Tibial nerve (tissue), 4 donors: ENCODE measurements around the gene IRAK1. TPM values are rescaled to one million over a fixed set of nuclear protein-coding genes. Genes with fewer than 3 reads are reported as not detected.

ENCODE experiments used
- DNase-seq, 2 donors: peaks; one replicate each; pipeline ENCODE4 v3.0.0-alpha.2; 2019; ENCODE audit warnings: low spot score in 2 of 2
- H3K27ac ChIP-seq, 4 donors: fragments of 200-600 bp; sonication (generic) in 3 of 4; one replicate each; pipeline ENCODE4 v1.5.1; 2017 to 2019; ENCODE audit warnings: mild to moderate bottlenecking in 1 of 4
- H3K27me3 ChIP-seq, 2 donors: fragments of 200-600 bp; sonication (generic) in 1 of 2; one replicate each; pipeline versions ENCODE4 v1.5.1 to v1.6.0; 2017 to 2019
- H3K36me3 ChIP-seq, 3 donors: fragments of 200-600 bp; sonication (generic); one replicate each; pipeline ENCODE4 v1.5.1; 2018 to 2019
- H3K4me1 ChIP-seq, 4 donors: fragments of 200-600 bp; sonication (generic) in 3 of 4; one replicate each; pipeline ENCODE4 v1.5.1; 2017 to 2019
- H3K4me3 ChIP-seq, 4 donors: fragments of 200-600 bp; sonication (generic) in 3 of 4; one replicate each; pipeline ENCODE4 v1.5.1; 2017 to 2019; ENCODE audit warnings: mild to moderate bottlenecking in 1 of 4, moderate library complexity in 1 of 4
- H3K9me3 ChIP-seq, 4 donors: fragments of 200-600 bp; sonication (generic) in 3 of 4; one replicate each; pipeline ENCODE4 v1.5.1; 2017 to 2019
- CTCF ChIP-seq, 5 experiments: fragments of 200-600 bp in 3 of 5; fragments of 450-650 bp in 2 of 5; sonication (generic) in 3 of 5; IDR thresholded peaks; one replicate each; pipeline ENCODE4 v1.5.1; 2016 to 2019; ENCODE audit warnings: antibody characterized with exemption in 5 of 5, mild to moderate bottlenecking in 3 of 5, moderate library complexity in 2 of 5
- EP300 ChIP-seq, 2 donors: sonication (generic); formaldehyde crosslinking; IDR thresholded peaks; one replicate each; pipeline ENCODE4 v1.6.1; 2017; ENCODE audit warnings: antibody characterized with exemption in 2 of 2, mild to moderate bottlenecking in 1 of 2
- POLR2A ChIP-seq, 2 donors: fragments of 450-650 bp; IDR thresholded peaks; one replicate each; pipeline ENCODE4 v1.6.1; 2017; ENCODE audit warnings: antibody characterized with exemption in 2 of 2, mild to moderate bottlenecking in 2 of 2, moderate library complexity in 2 of 2
- WGBS, 2 donors: methylation state at CpG; one replicate each; pipeline ENCODE4 v1.1.5; 2018; 5-methylcytosine and 5-hydroxymethylcytosine counted together
- total RNA-seq, 4 donors: library from RNA; depleted of rRNA; stranded (reverse); fragments of >200 nt; gene quantifications; one replicate each; pipeline ENCODE4 v1.1.0, GENCODE V29; 2016

Gene IRAK1
- total RNA-seq, 4 donors from 2014 or later = 50.7 to 127 (median 64.4) TPM

- DNase-seq = no peak
- peak overlapping the region; percentile 46 to 90 (median 86) for H3K27ac ChIP-seq
- 42 to 66% methylated on average over 7 to 9 of the region's 9 CpGs for WGBS, 2 donors
- H3K9me3 ChIP-seq = no peaks in the 10 kb centered on the region
- H3K36me3 ChIP-seq = peaks cover 0 to 19% (median 0%) of the 10 kb centered on the region in 3 donors
- TF ChIP-seq POLR2A (IDR thresholded peaks at IDR 0.05) (no peak), CTCF (IDR thresholded peaks at IDR 0.05) (no peak), EP300 (IDR thresholded peaks at IDR 0.05) (no peak)
- H3K4me3 ChIP-seq = peak overlapping the region; percentile 34 to 68 (median 44)
- peaks cover 0 to 55% (median 12%) of the 10 kb centered on the region in 4 donors for H3K4me1 ChIP-seq
- no peaks in the 10 kb centered on the region for H3K27me3 ChIP-seq
Observed at GRCh38 chrX:154020536-154021115, 924 bp upstream of the IRAK1 start.

- H3K4me3 ChIP-seq = peak overlapping the region; percentile 28 to 68 (median 42)
- no peaks in the 10 kb centered on the region for H3K9me3 ChIP-seq
- H3K36me3 ChIP-seq = peaks cover 0 to 29% (median 0%) of the 10 kb centered on the region in 3 donors
- TF ChIP-seq POLR2A (IDR thresholded peaks at IDR 0.05) = no peak
- TF ChIP-seq EP300 (IDR thresholded peaks at IDR 0.05) = no peak
- no peak for TF ChIP-seq CTCF (IDR thresholded peaks at IDR 0.05)
- no peak for DNase-seq
- no peaks in the 10 kb centered on the region for H3K27me3 ChIP-seq
- WGBS, 2 donors = 0 to 58% methylated on average over 7 to 26 of the region's 45 CpGs
- H3K27ac ChIP-seq = peak overlapping the region; percentile 28 to 90 (median 78)
- peaks cover 0 to 50% (median 12%) of the 10 kb centered on the region in 4 donors for H3K4me1 ChIP-seq
Observed at GRCh38 chrX:154019061-154019621, 561 bp downstream of the IRAK1 start.

- Histone ChIP-seq H3K27me3 (no peaks in the 10 kb centered on the region), H3K9me3 (no peaks in the 10 kb centered on the region), H3K4me1 (peaks cover 0 to 50% (median 13%) of the 10 kb centered on the region in 4 donors), H3K27ac (peak overlapping the region; percentile 28 to 90 (median 78)), H3K4me3 (peak overlapping the region; percentile 28 to 68 (median 42)), H3K36me3 (peaks cover 0 to 29% (median 0%) of the 10 kb centered on the region in 3 donors)
- no peak for TF ChIP-seq CTCF (IDR thresholded peaks at IDR 0.05)
- no peak for TF ChIP-seq EP300 (IDR thresholded peaks at IDR 0.05)
- no peak for TF ChIP-seq POLR2A (IDR thresholded peaks at IDR 0.05)
- DNase-seq = no peak
- 48 to 74% methylated on average over 4 to 14 of the region's 15 CpGs for WGBS, 2 donors
Observed at GRCh38 chrX:154018518-154019060, 1.1 kb downstream of the IRAK1 start.

- H3K36me3 ChIP-seq = peaks cover 0 to 29% (median 0%) of the 10 kb centered on the region in 3 donors
- no peaks in the 10 kb centered on the region for H3K9me3 ChIP-seq
- TF ChIP-seq EP300 (IDR thresholded peaks at IDR 0.05) = no peak
- TF ChIP-seq CTCF (IDR thresholded peaks at IDR 0.05) = no peak
- no peak for TF ChIP-seq POLR2A (IDR thresholded peaks at IDR 0.05)
- H3K4me3 ChIP-seq = no peak overlapping the region
- H3K4me1 ChIP-seq = peaks cover 0 to 50% (median 15%) of the 10 kb centered on the region in 4 donors
- H3K27ac ChIP-seq = peak overlapping the region in 2 of 4 donors; percentile 84 to 90
- no peak for DNase-seq
- WGBS, 2 donors = 85 to 96% methylated on average over 10 to 26 of the region's 26 CpGs
- no peaks in the 10 kb centered on the region for H3K27me3 ChIP-seq
Observed at GRCh38 chrX:154017766-154018517, 1.8 kb downstream of the IRAK1 start.
